Panc1 (cell line): ENCODE data around the gene PAK4. TPM values are rescaled to one million over a fixed set of nuclear protein-coding genes. Genes with fewer than 3 reads are reported as not detected.

Source experiments
- ATAC-seq: fragments of 200-7000 bp; cut with Tn5 transposase; 2 replicates; pipeline ENCODE4 v1.9.1; 2020; ENCODE audit warnings: mild to moderate bottlenecking, moderate library complexity
- BruUV-seq: library from RNA; stranded (reverse); fragments of 400-500 nt; replicated peaks from 2 replicates; lab custom pipeline; 2021; lab: Mats Ljungman, UMichigan
- CTCF ChIA-PET: fragments of 300-600 bp; sonication (Branson Sonifier 250); formaldehyde crosslinking; loops from one replicate; lab custom pipeline; 2022; ENCODE audit warnings: antibody characterized with exemption; lab: Charles Lee
- POLR2A ChIA-PET: fragments of 300-600 bp; sonication (Branson Sonifier 250); formaldehyde crosslinking; loops from one replicate; lab custom pipeline; 2022; ENCODE audit warnings: antibody characterized with exemption; lab: Charles Lee
- DNase-seq: peaks from one replicate; pipeline ENCODE4 v3.0.0-alpha.2; 2010; ENCODE audit warnings: low read depth, low spot score
- H3K27ac ChIP-seq: 2 replicates; pipeline ENCODE4 v1.5.1; 2011; ENCODE audit warnings: mild to moderate bottlenecking, low read length, inconsistent platforms
- H3K27me3 ChIP-seq: fragments of 200-500 bp; sonication (Bioruptor generic); 2 replicates; pipeline ENCODE4 v1.6.0; 2014; ENCODE audit warnings: low read length, inconsistent platforms; ENCODE audit not compliant: control insufficient read depth, insufficient read depth
- H3K36me3 ChIP-seq: fragments of 200-500 bp; sonication (Bioruptor generic); 2 replicates; pipeline ENCODE4 v1.5.1; 2014; ENCODE audit warnings: inconsistent platforms, mild to moderate bottlenecking, low read length, moderate library complexity; ENCODE audit not compliant: control insufficient read depth, insufficient read depth
- H3K4me1 ChIP-seq: 2 replicates; pipeline ENCODE4 v1.5.1; 2011; ENCODE audit warnings: inconsistent platforms, mild to moderate bottlenecking, low read length, moderate library complexity; ENCODE audit not compliant: control insufficient read depth, insufficient read depth
- H3K4me3 ChIP-seq, 2 experiments: 2 replicates each; pipeline ENCODE4 v1.5.1; 2011 to 2012; ENCODE audit warnings: low read depth in 2 of 2, low read length in 2 of 2, mild to moderate bottlenecking in 2 of 2, inconsistent platforms in 1 of 2, moderate library complexity in 1 of 2
- H3K9me3 ChIP-seq: fragments of 200-500 bp; sonication (Bioruptor generic); 2 replicates; pipeline ENCODE4 v1.5.1; 2014; ENCODE audit warnings: low read depth, mild to moderate bottlenecking, inconsistent platforms, low read length, moderate library complexity; ENCODE audit not compliant: control insufficient read depth, insufficient read depth
- POLR2AphosphoS5 ChIP-seq: IDR thresholded peaks from 2 replicates; pipeline ENCODE4 v1.6.1; 2012; ENCODE audit warnings: mild to moderate bottlenecking, low read depth, low read length, moderate library complexity
- SIN3A ChIP-seq: IDR thresholded peaks from 2 replicates; pipeline ENCODE4 v1.6.1; 2012; ENCODE audit warnings: low read depth, mild to moderate bottlenecking, low read length, moderate library complexity, borderline replicate concordance; ENCODE audit not compliant: insufficient read depth
- TCF7L2 ChIP-seq: IDR thresholded peaks from 2 replicates; pipeline ENCODE4 v1.6.1; 2011; ENCODE audit warnings: mild to moderate bottlenecking, low read depth, low read length, inconsistent platforms
- in situ Hi-C: cut with HindIII; loops from 2 replicates; pipeline ENCODE4 v1.10.0; 2016; ENCODE audit warnings: low sequenced_read_pairs, low pct_unique_long_range_greater_than_20kb
- intact Hi-C: fragments of 100-400 bp; cut with micrococcal nuclease; formaldehyde crosslinking; loops from one replicate; pipeline ENCODE4 v1.10.0; 2022; ENCODE audit not compliant: unreplicated experiment
- total RNA-seq: library from RNA; stranded (reverse); gene quantifications from one replicate; pipeline ENCODE4 v1.2.1, GENCODE V29; 2021; ENCODE audit not compliant: unreplicated experiment
- TF ChIP-seq, protein P1 (sequence below), 2 experiments: IDR thresholded peaks; 2 replicates each; pipeline ENCODE4 v1.6.1; 2011 to 2012; ENCODE audit warnings: low read depth in 2 of 2, control low read depth in 1 of 2, low read length in 1 of 2, mild to moderate bottlenecking in 1 of 2, moderate library complexity in 1 of 2; ENCODE audit not compliant: insufficient read depth in 1 of 2
- TF ChIP-seq, protein P2 (sequence below): fragments of 450-650 bp; IDR thresholded peaks from 2 replicates; pipeline ENCODE4 v1.5.1; 2017; ENCODE audit warnings: mild to moderate bottlenecking

The PAK4 gene
- total RNA-seq, 1 experiment from 2014 or later, result 311 TPM

DNA sequence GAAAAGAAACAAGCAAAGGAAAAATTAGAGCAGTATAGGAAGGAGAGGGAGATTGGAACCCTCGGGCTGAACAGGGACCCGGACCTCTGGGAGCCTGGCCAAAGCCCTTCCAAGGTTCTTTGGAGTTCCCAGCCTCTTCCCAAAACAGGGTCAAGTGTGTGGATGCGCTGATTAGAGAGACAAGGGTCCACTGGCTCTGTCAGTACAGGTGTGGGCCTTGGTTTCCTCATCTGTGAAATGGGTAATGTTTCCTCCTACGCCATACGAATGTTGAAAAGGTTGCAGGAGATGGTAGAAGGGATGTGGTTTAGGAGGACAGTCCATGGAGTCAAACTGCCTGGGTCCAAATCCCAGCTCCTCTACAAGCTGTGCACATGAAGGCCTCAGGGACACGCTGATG lies 80.5 kb downstream of the PAK4 start:
- intact Hi-C loops, result no loop called here

GRCh38 chr19:39207293-39207836 lies 81.8 kb downstream of the PAK4 start:
- H3K9me3 ChIP-seq, result no peaks in the 10 kb centered on the region
- no peak for TF ChIP-seq POLR2AphosphoS5
- TF ChIP-seq TCF7L2, result no peak
- TF ChIP-seq, protein P1, sequence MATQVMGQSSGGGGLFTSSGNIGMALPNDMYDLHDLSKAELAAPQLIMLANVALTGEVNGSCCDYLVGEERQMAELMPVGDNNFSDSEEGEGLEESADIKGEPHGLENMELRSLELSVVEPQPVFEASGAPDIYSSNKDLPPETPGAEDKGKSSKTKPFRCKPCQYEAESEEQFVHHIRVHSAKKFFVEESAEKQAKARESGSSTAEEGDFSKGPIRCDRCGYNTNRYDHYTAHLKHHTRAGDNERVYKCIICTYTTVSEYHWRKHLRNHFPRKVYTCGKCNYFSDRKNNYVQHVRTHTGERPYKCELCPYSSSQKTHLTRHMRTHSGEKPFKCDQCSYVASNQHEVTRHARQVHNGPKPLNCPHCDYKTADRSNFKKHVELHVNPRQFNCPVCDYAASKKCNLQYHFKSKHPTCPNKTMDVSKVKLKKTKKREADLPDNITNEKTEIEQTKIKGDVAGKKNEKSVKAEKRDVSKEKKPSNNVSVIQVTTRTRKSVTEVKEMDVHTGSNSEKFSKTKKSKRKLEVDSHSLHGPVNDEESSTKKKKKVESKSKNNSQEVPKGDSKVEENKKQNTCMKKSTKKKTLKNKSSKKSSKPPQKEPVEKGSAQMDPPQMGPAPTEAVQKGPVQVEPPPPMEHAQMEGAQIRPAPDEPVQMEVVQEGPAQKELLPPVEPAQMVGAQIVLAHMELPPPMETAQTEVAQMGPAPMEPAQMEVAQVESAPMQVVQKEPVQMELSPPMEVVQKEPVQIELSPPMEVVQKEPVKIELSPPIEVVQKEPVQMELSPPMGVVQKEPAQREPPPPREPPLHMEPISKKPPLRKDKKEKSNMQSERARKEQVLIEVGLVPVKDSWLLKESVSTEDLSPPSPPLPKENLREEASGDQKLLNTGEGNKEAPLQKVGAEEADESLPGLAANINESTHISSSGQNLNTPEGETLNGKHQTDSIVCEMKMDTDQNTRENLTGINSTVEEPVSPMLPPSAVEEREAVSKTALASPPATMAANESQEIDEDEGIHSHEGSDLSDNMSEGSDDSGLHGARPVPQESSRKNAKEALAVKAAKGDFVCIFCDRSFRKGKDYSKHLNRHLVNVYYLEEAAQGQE (IDR thresholded peaks at IDR 0.05; ENCODE audit: insufficient read depth in 1 of 2, low read depth in 2 of 2, low read length in 1 of 2), result no peak
- no peak for TF ChIP-seq SIN3A
- TF ChIP-seq, protein P2, sequence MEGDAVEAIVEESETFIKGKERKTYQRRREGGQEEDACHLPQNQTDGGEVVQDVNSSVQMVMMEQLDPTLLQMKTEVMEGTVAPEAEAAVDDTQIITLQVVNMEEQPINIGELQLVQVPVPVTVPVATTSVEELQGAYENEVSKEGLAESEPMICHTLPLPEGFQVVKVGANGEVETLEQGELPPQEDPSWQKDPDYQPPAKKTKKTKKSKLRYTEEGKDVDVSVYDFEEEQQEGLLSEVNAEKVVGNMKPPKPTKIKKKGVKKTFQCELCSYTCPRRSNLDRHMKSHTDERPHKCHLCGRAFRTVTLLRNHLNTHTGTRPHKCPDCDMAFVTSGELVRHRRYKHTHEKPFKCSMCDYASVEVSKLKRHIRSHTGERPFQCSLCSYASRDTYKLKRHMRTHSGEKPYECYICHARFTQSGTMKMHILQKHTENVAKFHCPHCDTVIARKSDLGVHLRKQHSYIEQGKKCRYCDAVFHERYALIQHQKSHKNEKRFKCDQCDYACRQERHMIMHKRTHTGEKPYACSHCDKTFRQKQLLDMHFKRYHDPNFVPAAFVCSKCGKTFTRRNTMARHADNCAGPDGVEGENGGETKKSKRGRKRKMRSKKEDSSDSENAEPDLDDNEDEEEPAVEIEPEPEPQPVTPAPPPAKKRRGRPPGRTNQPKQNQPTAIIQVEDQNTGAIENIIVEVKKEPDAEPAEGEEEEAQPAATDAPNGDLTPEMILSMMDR, result no peak
- no peak for DNase-seq
- ChIA-PET CTCF (interaction anchor here (0.9 kb wide), 1 partner anchor 9 kb away, joined by 10 read pairs; no protein-coding TSS in a partner anchor), POLR2A (interaction anchor here (0.6 kb wide), 1 partner anchor 119 kb away, joined by 7 read pairs; no protein-coding TSS in a partner anchor)
- ATAC-seq, result no peak
- intact Hi-C loops, result no loop called here
- no peaks in the 10 kb centered on the region for H3K36me3 ChIP-seq
- peaks cover 3% of the 10 kb centered on the region; the same call in 1 of the 2 replicates for H3K27me3 ChIP-seq
- BruUV-seq, result no TSS peak
- no peak overlapping the region for H3K27ac ChIP-seq
- no peaks in the 10 kb centered on the region for H3K4me1 ChIP-seq
- H3K4me3 ChIP-seq, result no peak overlapping the region
- in situ Hi-C loops, result no loop called here

More for the DNA sequence above, 80.5 kb downstream of the PAK4 start:
- Histone ChIP-seq H3K27ac (no peak overlapping the region), H3K4me1 (peaks cover 5% of the 10 kb centered on the region), H3K36me3 (no peaks in the 10 kb centered on the region), H3K9me3 (no peaks in the 10 kb centered on the region), H3K4me3 (no peak overlapping the region), H3K27me3 (peaks cover 3% of the 10 kb centered on the region; the same call in 1 of the 2 replicates)
- no TSS peak for BruUV-seq
- no peak for TF ChIP-seq SIN3A
- no peak for TF ChIP-seq TCF7L2
- no peak for TF ChIP-seq POLR2AphosphoS5
- TF ChIP-seq, protein P1 (IDR thresholded peaks at IDR 0.05; ENCODE audit: insufficient read depth in 1 of 2, low read depth in 2 of 2, low read length in 1 of 2), result no peak
- TF ChIP-seq, protein P2, result no peak
- CTCF ChIA-PET, result interaction anchor here (0.6 to 1.0 kb wide), 5 partner anchors 23 to 155 kb away, joined by 3 read pairs; partner anchors contain the start of gene LRFN1
- DNase-seq (no peak), ATAC-seq (no peak)
- in situ Hi-C loops, result no loop called here
- POLR2A ChIA-PET, result interaction anchor here (0.6 to 1.1 kb wide), 5 partner anchors 11 to 426 kb away, joined by 3 to 9 read pairs (median 6); partner anchors contain the start of gene FBXO17
